Muscle of back (tissue), 11 donors: Measurements from ENCODE around the gene MMP24. TPM values are rescaled to one million over a fixed set of nuclear protein-coding genes. Genes with fewer than 3 reads are reported as not detected.
A peak's percentile ranks its signal among the peaks of the same experiment; 100 is the strongest.
"Not testable (repeated sequence)": the region's sequence is repeated elsewhere in the genome, so short reads cannot be mapped to it uniquely, and the experiment has no call there.

Source experiments
- DNase-seq, 3 donors: peaks; one replicate each; pipeline versions ENCODE4 v3.0.0 to v3.0.0-alpha.2; 2013
- polyA plus RNA-seq, 10 donors: library from polyadenylated mRNA; unstranded; fragments of 120-200 nt; gene quantifications; one replicate each; pipeline ENCODE4 v1.2.1, GENCODE V29; 2013; ENCODE audit not compliant: insufficient read length in 10 of 10

Gene MMP24
- polyA plus RNA-seq, 10 donors = 0.25 to 0.59 (median 0.51) TPM

- DNase-seq = no peak
These were observed 28.0 kb downstream of the MMP24 start for GRCh38 chr20:35254448-35254999.

GRCh38 chr20:35257175-35257909 lies 30.9 kb downstream of the MMP24 start:
- no peak for DNase-seq

GRCh38 chr20:35260426-35260825 lies 33.9 kb downstream of the MMP24 start:
- no peak for DNase-seq

GRCh38 chr20:35262321-35262720 lies 35.8 kb downstream of the MMP24 start:
- DNase-seq = not testable (repeated sequence)

- DNase-seq = peak in 1 of 3 donors; percentile 31
These were observed 36.4 kb downstream of the MMP24 start for GRCh38 chr20:35262731-35263531.

- DNase-seq = no peak
These were observed 37.2 kb downstream of the MMP24 start for GRCh38 chr20:35263532-35264341.

GRCh38 chr20:35264755-35265154 lies 38.3 kb downstream of the MMP24 start:
- DNase-seq = no peak

- DNase-seq = no peak
These were observed 40.6 kb downstream of the MMP24 start for GRCh38 chr20:35267092-35267491.

GRCh38 chr20:35269055-35269781 lies 42.7 kb downstream of the MMP24 start:
- peak; percentile 26 to 69 (median 38) for DNase-seq

- no peak for DNase-seq
These were observed 43.8 kb downstream of the MMP24 start for GRCh38 chr20:35270021-35270902.

- DNase-seq = no peak
These were observed 44.8 kb downstream of the MMP24 start for GRCh38 chr20:35271073-35271882.

- DNase-seq = no peak
These were observed 45.4 kb downstream of the MMP24 start for GRCh38 chr20:35271904-35272303.

- no peak for DNase-seq
These were observed 47.1 kb downstream of the MMP24 start for GRCh38 chr20:35273449-35274171.

GRCh38 chr20:35274172-35275092 lies 47.9 kb downstream of the MMP24 start:
- DNase-seq = no peak

- no peak for DNase-seq
These were observed 49.3 kb downstream of the MMP24 start for GRCh38 chr20:35275741-35276251.

- DNase-seq = no peak
These were observed 49.9 kb downstream of the MMP24 start for GRCh38 chr20:35276408-35276807.

- DNase-seq = no peak
These were observed 50.6 kb downstream of the MMP24 start for GRCh38 chr20:35277127-35277526.
